ENCODE results near the gene SAA4.
A peak's percentile ranks its signal among the peaks of the same experiment; 100 is the strongest.
"Not testable (repeated sequence)": the region's sequence is repeated elsewhere in the genome, so short reads cannot be mapped to it uniquely, and the experiment has no call there.

SAA4 gene

GRCh38 chr11:18246379-18247190 lies 10.0 kb upstream of the SAA4 start:
- DNase-seq (ENCODE audit: low read depth in 2 of 2) = not testable (repeated sequence)

DNA sequence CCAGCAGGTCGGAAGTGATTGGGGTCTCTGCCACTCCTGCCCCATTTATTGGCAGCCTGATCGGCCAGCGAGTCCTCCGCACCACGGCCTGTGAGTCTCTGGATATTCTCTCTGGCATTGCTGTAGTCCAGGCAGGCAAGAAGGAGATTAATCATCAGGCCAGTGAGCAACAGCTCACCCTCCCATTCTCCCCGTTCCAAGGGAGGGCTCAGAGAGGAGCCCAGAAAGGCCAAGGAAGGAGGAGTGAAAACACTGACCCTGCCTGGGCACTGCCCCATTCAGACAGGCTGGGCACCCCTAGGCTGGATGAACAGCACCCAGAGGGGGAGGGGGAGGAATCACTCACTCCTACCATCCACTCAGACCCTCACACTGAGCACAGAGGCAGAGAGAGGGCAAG lies 8.8 kb upstream of the SAA4 start:
- DNase-seq (ENCODE audit: low read depth in 2 of 2) = no peak

DNA sequence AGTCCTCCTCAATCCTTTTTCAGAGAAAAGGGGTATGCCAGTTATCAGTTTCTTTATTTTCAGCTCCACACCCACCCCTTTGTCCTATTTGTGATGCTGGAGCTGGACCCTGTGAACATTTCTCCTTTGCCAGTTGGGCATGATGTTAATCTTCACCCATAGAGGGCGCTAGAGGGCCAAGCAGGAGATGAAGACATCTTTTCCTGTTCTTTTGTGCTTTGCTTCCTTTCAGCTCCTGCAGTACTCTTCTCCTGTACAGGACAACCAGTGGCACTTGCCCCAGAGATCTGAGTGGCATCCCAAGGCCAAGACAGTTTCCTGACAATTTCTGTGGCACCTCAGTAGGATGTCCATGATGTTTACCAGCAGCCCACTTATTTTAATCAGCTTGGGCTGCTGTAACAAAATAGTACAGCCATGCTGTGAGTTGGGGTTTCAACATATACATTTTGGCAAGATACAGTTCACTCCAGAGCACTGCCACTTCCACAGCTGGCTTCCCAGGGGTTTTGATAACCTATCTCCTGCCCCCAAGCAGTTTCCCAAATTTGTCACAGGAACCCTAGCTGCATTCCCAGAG lies 7.3 kb upstream of the SAA4 start:
- peak; percentile 9 to 34 for DNase-seq (ENCODE audit: low read depth in 2 of 2)

DNA sequence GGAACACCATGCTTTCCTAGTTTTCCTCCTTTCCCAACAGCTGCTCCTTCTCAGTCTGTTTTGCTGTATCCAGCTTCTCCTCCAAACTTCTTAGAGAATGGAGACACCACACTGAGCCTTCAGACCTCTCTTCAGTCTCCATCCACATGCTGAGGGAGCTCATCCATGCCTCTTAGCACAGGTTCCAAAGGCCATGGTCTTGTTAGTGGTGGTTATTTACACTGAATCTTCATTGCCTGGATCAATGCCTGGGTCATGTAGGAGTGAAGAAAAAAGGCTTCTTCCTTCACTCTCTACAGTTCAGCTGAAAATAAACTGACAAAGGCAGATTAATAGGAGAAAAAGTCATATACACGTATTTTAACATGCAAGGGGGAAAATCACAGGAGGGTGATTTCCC lies 3.1 kb upstream of the SAA4 start:
- no peak for DNase-seq (ENCODE audit: low read depth in 2 of 2)

DNA sequence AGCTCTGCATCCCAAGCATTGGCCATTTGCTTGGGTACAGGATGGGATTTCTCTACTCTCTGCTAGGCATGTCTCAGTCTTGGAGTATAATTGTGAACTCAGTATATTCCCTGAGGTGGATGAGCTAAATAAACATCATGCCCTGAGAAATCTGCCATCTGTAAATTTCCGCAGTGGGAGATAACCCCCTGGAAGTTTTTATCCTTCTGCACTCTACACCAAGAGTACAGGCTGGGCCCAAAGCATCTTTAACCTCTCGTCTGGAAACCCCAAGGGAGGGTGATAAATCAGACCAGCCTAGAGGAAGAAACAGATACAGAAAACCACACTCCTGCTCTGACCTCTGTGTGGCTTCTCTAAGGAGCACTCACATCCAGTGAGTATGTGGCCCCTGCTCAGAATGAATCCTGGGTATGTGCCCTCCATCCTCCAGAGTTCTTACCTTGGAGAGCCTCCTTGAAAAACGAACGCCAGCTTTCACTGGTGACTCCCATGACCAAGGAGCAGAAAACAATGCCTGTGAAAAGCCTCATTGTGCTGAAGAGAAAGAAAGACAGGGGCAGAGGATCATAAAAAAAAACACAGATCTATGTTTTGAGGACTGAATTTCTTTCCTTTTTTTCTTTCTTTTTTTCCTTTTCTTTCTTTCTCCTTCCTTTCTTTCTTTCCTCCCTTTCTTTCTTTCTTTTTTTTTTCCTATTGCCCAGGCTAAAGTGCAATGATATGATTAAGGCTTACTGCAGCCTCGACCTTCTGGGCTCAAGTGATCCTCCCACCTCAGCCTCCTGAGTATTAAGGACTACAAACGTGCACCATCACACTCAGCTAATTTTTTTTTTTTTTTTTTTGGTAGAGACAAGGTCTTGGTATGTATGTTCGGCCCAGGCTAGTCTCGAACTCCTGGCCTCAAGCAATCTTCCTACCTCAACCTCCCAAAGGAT lies 938 bp downstream of the SAA4 start:
- no peak for DNase-seq (ENCODE audit: low read depth in 2 of 2)

DNA sequence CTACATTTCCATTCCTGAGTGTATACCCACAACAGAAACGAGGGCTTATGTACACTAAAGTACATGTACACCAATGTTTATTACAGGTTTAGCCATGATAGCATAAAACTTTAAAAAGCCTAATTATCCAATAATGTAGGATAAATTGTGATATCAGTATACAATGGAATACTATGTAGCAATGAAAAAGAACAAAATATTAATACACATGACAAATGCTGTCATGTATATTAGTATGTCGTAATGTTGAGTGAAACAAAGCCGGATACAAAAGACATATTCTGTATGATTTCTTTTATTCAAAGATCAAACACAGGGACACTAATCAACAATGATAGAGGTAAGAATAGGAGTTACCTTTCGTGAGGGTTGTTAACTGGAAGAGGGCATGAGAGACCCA lies 2.7 kb downstream of the SAA4 start:
- no peak for DNase-seq (ENCODE audit: low read depth in 2 of 2)

DNA sequence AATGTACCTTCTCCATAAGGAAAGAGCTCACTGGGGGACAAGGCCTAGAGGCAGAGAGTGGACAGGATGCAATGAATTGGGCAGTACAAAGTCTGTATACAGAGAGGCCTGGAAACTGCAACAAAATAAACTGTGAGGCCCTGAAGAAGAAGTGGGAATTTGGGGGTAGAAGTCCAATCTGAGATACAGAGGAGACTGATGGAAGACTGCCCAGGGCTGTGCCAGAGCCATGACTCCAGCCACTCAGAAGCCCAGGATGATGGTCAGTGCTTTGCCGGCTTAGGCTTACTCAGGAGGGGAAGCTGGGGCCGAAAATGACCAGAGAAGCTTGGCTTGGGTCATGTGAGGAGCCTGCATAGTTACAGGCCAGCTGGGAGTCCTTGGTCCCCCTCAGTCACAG lies 5.7 kb downstream of the SAA4 start:
- no peak for DNase-seq (ENCODE audit: low read depth in 2 of 2)

GRCh38 chr11:18229501-18229900 lies 7.1 kb downstream of the SAA4 start:
- DNase-seq (ENCODE audit: low read depth in 2 of 2) = no peak

DNA sequence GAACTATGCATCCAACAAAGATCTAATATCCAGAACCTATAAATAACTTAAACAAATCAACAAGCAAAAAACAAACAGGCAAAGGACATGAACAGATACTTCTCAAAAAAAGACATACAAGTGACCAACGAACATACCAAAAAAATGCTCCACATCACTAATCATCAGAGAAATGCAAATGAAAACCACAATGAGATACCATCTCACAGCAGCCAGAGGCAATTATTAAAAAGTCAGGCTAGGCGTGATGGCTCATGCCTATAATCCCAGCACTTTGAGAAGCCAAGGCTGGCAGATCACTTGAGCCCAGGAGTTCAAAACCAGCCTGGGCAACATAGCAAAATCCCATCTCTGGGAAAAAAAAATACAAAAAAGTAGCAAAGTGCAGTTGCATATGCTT lies 10.7 kb downstream of the SAA4 start:
- DNase-seq (ENCODE audit: low read depth in 2 of 2) = no peak

- no peak for DNase-seq (ENCODE audit: low read depth in 2 of 2)
Observed at GRCh38 chr11:18223591-18224387, 12.8 kb downstream of the SAA4 start.

GRCh38 chr11:18222814-18223421 lies 13.7 kb downstream of the SAA4 start:
- no peak for DNase-seq (ENCODE audit: low read depth in 2 of 2)

GRCh38 chr11:18221274-18221876 lies 15.2 kb downstream of the SAA4 start:
- no peak for DNase-seq (ENCODE audit: low read depth in 2 of 2)

DNA sequence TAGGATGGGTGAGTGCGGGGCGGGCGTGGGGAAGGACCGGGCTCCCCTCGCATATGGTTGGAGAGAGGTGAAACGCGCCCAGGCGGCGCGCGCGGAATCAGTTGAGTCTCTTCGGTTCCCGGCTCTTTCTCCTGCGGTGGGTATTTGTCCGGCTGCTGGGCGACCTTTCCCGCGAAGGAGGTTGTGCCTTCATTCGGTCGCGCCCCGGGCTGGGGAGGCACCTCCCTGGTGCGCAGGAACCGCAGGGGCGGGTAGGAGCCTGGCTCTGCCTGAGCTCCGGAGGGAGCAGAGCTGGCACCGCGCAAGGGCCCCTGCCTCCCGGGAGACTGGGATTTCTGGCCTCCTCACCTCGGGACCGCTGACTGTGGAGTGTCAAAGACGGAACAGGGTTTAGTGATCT lies 27.5 kb downstream of the SAA4 start:
- no peak for DNase-seq (ENCODE audit: low read depth in 2 of 2)

GRCh38 chr11:18204771-18205170 lies 31.8 kb downstream of the SAA4 start:
- no peak for DNase-seq (ENCODE audit: low read depth in 2 of 2)

DNA sequence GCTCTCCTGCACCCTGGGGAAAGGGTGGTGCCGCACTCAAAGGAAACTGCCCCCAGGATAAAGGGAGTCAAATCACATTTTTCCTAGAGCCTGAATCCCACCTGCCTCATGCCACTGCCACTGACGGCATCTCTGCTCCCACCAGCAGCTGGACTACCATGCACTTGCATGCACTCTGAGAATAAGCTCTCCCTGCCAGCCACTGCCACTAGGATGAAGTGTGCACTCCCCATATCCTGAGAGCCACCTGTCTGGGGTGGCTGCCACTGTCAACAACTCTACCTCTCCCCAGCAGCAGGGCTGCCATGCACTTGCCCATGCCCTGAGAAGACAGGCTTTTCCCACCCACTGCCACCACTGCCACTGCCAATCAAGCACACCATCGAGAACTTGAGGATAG lies 32.4 kb downstream of the SAA4 start:
- DNase-seq (ENCODE audit: low read depth in 2 of 2) = no peak

DNA sequence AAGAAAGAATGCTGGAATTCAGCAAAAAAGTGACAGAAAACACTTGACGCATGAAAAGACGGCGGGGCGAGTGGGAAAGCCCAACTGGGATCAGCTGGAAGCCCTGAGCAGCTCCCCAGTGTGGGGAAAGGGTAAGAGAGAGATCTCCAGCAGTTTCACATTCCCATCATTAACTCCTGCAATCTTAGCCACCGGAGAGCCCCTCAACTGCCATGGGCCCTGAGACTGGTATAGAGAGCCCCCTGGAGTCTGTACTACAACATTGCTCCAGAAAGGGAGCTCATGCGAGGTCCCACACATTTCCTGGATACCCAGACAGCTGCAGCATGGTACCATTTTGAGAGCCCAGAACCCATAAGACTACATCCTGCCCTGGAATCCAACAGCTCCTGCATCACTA lies 32.9 kb downstream of the SAA4 start:
- DNase-seq (ENCODE audit: low read depth in 2 of 2) = no peak

DNA sequence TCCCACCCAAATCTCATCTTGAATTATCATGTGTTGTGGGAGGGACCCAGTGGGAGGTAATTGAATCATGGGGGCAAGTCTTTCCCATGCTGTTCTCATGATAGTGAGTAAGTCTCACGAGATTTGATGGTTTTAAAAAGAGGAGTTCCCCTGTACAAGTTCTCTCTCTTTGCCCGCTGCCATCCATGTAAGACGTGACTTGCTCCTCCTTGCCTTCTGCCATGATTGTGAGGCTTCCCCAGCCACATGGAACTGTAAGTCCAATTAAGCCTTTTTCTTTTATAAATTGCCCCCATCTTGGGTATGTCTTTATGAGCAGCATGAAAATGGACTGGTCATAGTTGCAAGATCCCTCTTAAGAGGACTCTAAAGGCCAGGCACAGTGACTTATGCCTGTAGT lies 38.9 kb downstream of the SAA4 start:
- DNase-seq (ENCODE audit: low read depth in 2 of 2) = not testable (repeated sequence)

- DNase-seq (ENCODE audit: low read depth in 2 of 2) = no peak
Observed at GRCh38 chr11:18196532-18196931, 40.1 kb downstream of the SAA4 start.

- DNase-seq (ENCODE audit: low read depth in 2 of 2) = no peak
Observed at GRCh38 chr11:18193010-18193409, 43.6 kb downstream of the SAA4 start.

DNA sequence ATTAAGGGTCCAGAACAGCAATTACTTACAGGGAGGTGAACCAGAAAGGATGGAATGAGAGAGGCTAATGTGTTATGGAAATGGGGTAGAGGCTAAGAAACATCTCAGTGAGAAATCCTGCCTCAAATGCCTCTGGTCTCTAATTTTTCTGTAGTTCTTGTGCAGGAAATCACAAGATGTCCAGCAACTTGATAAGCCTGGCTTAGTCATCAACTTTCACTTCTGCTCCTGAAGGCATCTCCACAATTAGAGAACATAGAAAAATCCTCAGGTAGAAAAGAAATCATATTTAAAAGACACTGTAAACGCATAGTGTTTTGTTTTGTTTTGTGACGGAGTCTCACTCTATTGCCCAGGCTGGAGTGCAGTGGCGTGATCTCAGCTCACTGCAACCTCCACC lies 45.2 kb downstream of the SAA4 start:
- DNase-seq (ENCODE audit: low read depth in 2 of 2) = no peak

All from stimulated activated CD8-positive, alpha-beta memory T cell treated with anti-CD3 and anti-CD28 coated beads, Interleukin-7, amount 100 ng/mL, for 1 hour (primary cell).